HG03064 (cell line): Measurements from ENCODE around the gene UGT1A10.
"Not testable (repeated sequence)": the region's sequence is repeated elsewhere in the genome, so short reads cannot be mapped to it uniquely, and the experiment has no call there.

Source experiments
- ATAC-seq: cut with Tn5 transposase; IDR thresholded peaks from one replicate; pipeline ENCODE4 v1.9.1; 2021; ENCODE audit warnings: low read depth; ENCODE audit not compliant: unreplicated experiment

Gene UGT1A10

GRCh38 chr2:233690444-233690843 is 54.2 kb downstream of the UGT1A10 start:
- no peak for ATAC-seq

DNA sequence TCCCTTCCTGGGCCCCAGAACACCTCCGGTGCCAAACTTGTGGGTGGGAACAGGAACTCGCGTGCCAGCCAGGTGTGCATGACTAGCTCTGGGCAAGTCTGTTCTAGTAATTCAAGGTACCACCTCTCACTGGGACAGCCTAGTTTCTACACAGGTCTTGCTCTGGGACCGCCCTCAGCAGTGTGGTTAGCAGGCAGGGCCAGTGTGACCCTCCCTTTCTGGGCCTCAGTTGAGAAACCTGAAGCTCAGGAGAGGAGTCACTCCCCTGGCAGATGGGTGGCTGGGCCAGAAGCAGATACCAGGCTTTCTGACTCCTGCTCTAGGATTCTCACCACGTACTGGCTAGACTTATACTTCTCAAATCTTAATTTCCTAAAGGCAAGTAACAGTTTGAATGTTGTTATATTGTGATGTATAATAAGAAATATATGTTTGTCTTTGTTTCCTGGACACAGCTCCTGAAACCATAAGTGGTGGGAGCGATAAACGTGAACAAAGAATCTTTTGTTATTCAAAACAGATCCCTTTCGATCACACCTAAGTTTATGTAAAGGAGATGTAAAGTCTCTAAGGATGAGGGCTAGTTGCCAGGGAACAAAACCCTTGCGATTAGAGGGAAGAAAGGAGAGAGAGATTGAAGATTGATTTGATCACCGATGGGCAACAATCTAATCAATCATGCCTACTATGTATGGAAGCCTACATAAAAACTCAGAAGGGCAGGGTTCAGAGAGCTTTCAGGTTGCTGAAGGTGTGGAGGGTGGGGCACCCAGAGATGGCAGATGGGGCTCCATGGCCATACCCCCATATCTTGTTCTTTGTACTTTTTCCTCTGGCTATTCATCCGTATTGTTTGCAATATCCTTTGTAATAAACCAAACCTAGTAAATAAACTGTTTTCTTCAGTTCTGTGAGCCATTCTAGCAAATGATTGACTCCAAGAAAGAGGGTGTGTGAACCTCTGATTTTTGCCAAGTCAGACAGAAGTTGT is 55.5 kb downstream of the UGT1A10 start:
- no peak for ATAC-seq

- no peak for ATAC-seq
Observed at GRCh38 chr2:233692648-233693047, 56.4 kb downstream of the UGT1A10 start, which contains the start of gene UGT1A6. Gene UGT1A6 (plus strand): TSS chr2:233692890. CDS start chr2:233693005, 115 bp downstream.

DNA sequence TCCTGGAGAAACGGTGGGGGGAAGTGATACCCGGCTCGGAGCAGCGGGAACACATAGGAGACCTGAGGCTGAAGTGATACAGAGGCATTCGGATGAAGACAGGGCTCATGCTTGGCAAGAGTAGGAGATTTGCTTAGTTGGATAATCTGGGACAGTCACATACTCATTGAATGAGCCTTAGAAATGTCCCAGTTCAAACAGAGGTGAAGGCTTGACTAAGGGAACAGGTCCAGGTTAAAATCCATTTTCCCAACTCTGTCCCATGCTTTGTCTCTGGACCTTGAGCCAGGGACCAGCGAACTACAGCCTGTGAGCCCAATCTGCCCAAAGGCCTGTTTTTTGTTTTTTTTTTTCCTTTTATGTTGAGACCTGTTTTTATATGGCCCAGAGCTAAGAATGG is 57.7 kb downstream of the UGT1A10 start:
- ATAC-seq = no peak

- no peak for ATAC-seq
Observed at GRCh38 chr2:233698740-233699139, 62.5 kb downstream of the UGT1A10 start.

DNA sequence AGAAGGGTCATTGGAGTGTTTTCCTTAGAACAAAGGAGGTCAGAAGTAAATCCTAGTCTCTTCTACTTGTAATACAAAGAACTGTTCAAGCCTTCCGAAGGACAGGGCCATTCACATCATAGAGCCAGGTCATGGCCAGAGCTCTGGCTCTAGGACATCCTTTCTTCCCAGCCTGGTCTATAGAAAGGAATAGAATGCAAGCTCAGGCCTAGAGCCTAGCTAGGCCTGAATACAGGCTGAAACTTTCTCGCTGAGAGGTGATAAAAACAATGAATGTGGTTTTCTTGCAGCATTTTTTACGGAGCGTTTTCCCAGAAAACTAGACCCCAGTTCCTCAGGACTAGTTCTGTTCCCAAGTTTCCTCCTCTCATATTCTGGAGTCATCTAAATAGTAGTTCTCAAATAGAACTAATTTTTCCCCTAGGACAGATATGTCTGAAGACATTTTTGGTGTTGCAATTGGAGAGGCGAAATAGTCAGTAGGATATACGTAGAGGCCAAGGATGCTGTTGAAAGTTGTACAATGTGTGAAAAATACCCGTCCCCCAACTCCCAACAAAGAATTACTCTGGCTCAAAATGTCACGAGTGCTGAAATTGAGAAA is 63.3 kb downstream of the UGT1A10 start:
- no peak for ATAC-seq

DNA sequence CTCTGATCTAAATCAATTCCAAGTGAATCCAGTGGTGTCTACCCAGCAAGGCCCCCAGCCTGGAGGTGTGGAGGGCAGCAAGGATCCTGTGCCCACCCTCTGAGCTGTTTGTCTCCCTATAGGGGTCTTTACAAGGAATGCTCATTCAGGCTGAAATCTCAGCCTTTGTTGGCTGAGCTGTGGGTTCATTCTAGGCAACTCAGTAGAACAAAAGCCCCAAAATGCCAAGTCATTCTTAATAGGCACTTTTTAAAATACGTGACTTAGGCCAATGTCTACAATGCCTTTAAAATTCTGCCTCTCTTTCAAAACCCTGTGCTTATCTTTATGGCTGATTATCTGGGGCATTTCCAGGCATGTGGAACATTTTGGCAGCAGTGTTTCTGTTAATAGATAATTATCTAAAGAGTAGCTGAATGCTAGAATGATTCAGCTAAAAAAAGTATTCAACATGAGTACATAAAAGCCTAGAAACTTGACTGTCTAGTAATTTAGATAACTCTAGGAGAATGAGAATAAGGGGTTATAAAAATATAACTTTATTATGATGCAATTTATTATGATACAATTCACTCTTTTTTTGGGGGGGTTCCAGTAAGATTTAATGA is 63.9 kb downstream of the UGT1A10 start:
- no peak for ATAC-seq

- ATAC-seq = not testable (repeated sequence)
Observed at GRCh38 chr2:233700842-233701241, 64.6 kb downstream of the UGT1A10 start.

GRCh38 chr2:233702238-233702637 is 66.0 kb downstream of the UGT1A10 start:
- no peak for ATAC-seq

- ATAC-seq = no peak
Observed at GRCh38 chr2:233705911-233706506, 69.8 kb downstream of the UGT1A10 start.

DNA sequence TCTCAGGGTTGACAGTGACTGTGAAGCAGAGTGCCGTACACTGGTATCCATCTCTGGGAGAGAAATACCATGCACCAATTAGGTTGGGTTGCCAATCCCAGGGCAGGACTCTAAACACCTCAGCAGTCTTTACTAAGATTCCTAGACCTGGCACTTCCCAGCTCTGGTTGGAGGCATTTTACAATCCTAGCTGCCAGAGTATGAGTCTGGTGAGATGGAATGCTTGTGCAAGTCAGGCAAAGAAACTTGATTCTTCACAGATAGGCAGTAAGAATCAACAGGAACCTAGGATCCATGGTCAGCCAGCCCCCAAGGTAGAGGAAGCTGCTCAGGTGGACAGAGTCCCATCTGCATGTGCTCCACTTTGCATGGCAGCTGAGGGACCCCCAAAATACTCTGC is 70.5 kb downstream of the UGT1A10 start:
- no peak for ATAC-seq

DNA sequence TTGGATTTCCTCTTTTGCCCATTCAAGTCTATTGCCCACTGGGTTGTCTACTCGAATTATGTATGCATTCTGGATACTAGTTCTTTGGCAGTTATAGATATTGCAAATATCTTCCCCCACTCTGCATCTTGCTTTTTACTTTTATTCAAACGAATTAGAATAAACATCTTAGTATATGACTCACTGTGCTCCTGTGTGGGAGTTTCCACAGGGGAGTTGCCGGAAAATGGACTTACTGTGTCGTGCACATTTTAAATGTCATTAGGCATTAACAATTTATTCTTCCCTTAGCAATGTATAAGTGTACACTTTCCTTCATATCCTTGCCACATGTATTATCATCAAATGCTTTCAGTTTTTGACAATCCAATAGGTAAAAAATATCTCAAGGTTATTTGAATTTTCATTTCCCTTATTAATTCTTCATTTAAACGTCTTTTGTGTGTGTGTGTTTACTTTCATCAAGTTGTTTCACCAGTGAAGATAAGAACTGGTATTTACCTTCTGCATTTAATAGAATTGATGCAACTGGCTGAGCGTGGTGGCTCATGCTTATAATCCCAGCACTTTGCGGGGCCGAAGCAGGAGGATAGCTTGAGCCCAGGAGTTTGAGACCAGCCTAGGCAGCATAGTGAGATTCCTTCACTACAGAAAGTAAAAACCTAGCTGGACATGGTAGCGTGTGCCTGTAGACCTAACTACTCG is 71.8 kb downstream of the UGT1A10 start:
- ATAC-seq = no peak

DNA sequence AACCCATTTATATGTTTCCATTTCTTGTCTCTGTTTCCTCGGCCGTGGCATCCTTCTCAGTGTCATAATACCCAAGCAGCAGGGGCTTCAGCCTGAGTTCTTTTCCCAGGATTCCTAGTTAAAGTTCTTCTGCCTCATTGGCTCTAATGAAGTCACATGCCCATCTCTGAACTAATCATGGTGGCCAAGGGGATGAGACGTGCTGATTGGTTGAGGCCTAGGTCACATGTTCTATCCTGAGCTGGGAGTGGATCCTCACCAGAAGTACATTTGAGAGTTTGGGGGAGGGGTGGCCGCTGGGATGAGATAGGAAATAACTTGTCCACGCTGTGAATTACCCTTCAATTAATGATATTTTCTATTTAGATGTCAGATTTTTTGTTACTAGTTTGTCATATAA is 72.7 kb downstream of the UGT1A10 start:
- ATAC-seq = no peak

GRCh38 chr2:233711312-233712008 is 75.2 kb downstream of the UGT1A10 start:
- no peak for ATAC-seq

GRCh38 chr2:233712611-233713261 is 76.5 kb downstream of the UGT1A10 start, which contains the start of gene UGT1A5:
Gene UGT1A5 (plus strand): TSS chr2:233712907. CDS start chr2:233712992, 85 bp downstream.
- no peak for ATAC-seq

DNA sequence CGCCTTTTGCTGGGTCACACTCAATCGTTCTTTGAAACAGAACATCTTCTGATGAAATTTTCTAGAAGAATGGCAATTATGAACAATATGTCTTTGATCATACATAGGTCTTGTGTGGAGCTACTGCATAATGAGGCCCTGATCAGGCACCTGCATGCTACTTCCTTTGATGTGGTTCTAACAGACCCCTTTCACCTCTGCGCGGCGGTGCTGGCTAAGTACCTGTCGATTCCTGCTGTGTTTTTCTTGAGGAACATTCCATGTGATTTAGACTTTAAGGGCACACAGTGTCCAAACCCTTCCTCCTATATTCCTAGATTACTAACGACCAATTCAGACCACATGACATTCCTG is 77.0 kb downstream of the UGT1A10 start:
- no peak for ATAC-seq

GRCh38 chr2:233714121-233714520 is 77.9 kb downstream of the UGT1A10 start:
- no peak for ATAC-seq

DNA sequence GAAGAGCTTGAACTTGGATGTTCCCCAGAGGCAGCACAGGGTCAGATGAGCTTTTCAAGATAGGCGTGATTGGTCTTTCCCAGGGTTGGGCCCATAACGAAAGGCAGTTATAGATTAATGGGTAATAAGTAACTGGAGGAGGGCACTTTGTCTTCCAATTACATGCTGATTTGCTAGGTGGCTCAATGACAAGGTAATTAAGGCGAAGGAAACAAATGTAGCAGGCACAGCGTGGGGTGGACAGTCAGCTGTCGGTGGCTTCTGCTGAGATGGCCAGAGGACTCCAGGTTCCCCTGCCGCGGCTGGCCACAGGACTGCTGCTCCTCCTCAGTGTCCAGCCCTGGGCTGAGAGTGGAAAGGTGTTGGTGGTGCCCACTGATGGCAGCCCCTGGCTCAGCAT is 82.3 kb downstream of the UGT1A10 start, which contains the start of gene UGT1A4:
Gene UGT1A4 (plus strand): TSS at position 185 of the 400 bp plus-strand sequence. CDS start 85 bp downstream, at position 270.
- ATAC-seq = no peak

DNA sequence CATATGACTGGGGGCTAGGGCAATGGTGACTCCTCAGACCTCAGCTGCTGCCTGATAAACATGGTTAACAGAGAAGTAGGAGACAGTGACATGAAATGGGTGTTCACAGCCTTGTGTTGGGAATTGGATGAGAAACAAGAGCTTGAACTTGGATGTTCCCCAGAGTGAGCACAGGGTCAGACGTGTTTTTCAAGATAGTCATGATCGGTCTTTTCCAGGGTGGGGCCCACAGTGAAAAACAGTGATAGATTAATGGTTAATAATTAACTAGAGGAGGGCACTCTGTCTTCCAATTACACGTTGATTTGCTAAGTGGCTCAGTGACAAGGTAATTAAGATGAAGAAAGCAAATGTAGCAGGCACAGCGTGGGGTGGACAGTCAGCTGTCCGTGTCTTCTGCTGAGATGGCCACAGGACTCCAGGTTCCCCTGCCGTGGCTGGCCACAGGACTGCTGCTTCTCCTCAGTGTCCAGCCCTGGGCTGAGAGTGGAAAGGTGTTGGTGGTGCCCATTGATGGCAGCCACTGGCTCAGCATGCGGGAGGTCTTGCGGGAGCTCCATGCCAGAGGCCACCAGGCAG is 92.6 kb downstream of the UGT1A10 start, which contains the start of gene UGT1A3:
Gene UGT1A3 (plus strand): TSS at position 320 of the 579 bp plus-strand sequence. CDS start 85 bp downstream, at position 405.
- ATAC-seq = no peak
